22Rv1 (cell line): ENCODE measurements around the gene CROCC.

Experiments used
- H3K27ac ChIP-seq: fragments of 450-650 bp; 2 replicates; pipeline ENCODE4 v1.5.1; 2017
- CTCF ChIP-seq: fragments of 450-650 bp; IDR thresholded peaks from 2 replicates; pipeline ENCODE4 v1.5.1; 2017; ENCODE audit warnings: mild to moderate bottlenecking
- ZFX ChIP-seq: fragments of 450-650 bp; IDR thresholded peaks from 2 replicates; pipeline ENCODE4 v1.6.1; 2017; ENCODE audit warnings: antibody characterized with exemption, borderline replicate concordance

The CROCC gene

DNA sequence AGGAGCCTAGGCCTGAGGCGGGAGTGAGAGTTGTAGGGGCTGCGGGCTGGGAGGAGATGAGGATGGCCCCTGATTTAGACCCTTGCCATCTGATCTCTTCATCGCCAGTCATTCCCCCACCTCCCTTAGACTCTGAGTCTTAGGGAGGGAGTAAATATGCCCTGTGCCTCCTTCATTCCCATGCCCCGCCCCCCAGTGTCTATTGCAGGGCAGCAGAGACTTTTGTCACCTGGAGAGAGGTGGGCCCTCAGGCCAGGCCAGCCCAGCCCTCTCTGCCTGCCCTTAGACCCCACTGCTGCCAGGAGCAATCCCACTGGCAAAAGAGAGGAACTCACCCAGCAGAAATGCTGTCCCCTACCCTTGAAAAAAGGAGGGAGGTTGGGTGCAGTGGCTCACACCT, 61.9 kb downstream of the CROCC start:
- TF ChIP-seq CTCF = no peak
- TF ChIP-seq ZFX = no peak
- no peak overlapping the region for H3K27ac ChIP-seq

DNA sequence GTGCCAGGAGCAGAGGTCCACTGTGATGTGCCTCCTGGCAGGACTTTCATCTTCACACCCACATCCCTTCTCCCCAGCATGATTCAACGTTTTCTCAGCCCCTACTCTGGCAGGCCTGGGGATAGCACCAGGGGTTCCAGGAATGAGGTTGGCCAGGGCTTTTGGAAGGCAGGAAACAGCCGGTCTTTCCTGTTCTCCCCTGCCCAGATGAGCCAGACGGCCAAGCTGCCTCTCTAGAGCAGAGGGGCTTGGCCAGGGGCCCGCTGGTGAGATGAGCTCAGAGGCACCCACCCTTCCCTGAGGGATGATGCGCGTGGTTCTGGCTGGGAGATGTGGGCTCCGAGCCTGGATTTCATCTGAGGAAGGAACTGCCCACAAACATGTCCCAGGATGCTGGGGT, 63.0 kb downstream of the CROCC start:
- TF ChIP-seq ZFX = no peak
- no peak for TF ChIP-seq CTCF
- H3K27ac ChIP-seq = 0 out of 2 replicates have a peak overlapping the region, but pooled peaks have one; percentile 7

- TF ChIP-seq ZFX (no peak), CTCF (no peak)
- H3K27ac ChIP-seq = no peak overlapping the region
Measured at GRCh38 chr1:16986113-16986512, 64.4 kb downstream of the CROCC start.

GRCh38 chr1:16986560-16986959, 64.8 kb downstream of the CROCC start:
- H3K27ac ChIP-seq = no peak overlapping the region
- TF ChIP-seq CTCF = no peak
- no peak for TF ChIP-seq ZFX

- no peak overlapping the region for H3K27ac ChIP-seq
- TF ChIP-seq CTCF (peak; percentile 80), ZFX (no peak)
Measured at GRCh38 chr1:16986962-16987361, 65.2 kb downstream of the CROCC start.

DNA sequence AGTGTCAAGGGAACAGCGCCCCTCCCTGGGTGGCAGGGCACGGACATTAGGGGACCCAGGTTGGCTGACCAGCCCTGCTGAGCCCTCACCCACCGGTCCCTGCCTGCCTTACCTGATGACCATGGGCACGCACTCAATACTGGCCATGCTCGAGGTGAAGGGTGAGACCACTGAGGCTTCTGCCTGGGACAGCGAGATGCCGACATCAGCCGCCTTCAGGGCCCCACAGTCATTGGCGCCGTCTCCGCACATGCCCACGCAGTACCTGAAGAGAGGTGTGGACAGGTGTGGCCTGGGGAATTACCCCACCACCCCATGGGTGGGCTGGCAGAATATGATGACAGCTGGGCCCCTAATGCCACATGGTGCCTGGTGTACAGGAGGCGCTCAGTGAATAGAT, 66.5 kb downstream of the CROCC start:
- no peak for TF ChIP-seq CTCF
- TF ChIP-seq ZFX = no peak
- H3K27ac ChIP-seq = no peak overlapping the region

DNA sequence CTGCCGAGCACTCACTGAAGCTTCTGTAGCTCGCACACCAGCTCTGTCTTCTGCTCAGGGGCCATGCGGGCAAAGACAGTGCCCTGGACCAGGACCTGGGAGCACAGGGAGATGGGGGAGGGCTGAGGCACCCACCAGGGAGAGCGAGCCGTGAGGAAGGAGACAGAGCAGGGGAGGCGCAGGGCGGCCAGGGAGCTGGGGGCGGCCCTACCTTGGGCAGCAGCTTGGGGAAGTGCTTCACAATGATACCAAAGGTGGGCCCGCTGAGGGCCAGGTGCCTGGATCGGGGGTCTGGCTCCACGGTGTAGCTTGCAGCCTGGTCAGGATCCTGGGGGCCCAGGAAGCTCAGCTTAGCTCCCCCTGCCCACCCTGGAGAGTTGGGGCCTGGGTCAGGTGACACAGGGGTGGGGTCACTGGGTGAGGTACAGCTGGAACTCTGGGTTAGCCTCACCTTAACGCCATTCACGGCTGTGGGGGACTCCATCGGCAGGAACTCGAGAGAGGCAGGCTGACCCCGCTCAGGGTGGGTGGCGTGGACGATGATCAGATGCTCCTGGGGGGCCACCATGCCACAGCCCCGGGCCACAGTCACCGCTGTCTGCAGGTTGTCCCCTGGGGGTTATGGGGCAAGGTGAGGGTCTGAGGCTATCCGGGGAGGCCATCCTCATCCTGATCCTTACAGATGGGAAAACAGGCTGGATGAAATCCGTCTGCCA, 68.1 kb downstream of the CROCC start:
- no peak overlapping the region for H3K27ac ChIP-seq
- TF ChIP-seq ZFX (no peak), CTCF (no peak)
